Testis (tissue), 3 donors: ENCODE results near the gene ZNF236. TPM values are rescaled to one million over a fixed set of nuclear protein-coding genes. Genes with fewer than 3 reads are reported as not detected.
"Not testable (repeated sequence)": the region's sequence is repeated elsewhere in the genome, so short reads cannot be mapped to it uniquely, and the experiment has no call there.

ENCODE experiments used
- DNase-seq: peaks from one replicate; pipeline ENCODE4 v3.0.0-alpha.2; 2019
- H3K27ac ChIP-seq, 2 donors: fragments of 200-600 bp; sonication (generic); one replicate each; pipeline ENCODE4 v1.5.1; 2019
- H3K27me3 ChIP-seq: fragments of 200-600 bp; sonication (generic); one replicate; pipeline ENCODE4 v1.5.1; 2019
- H3K36me3 ChIP-seq: fragments of 200-600 bp; sonication (generic); one replicate; pipeline ENCODE4 v1.5.1; 2017; ENCODE audit warnings: low read depth; ENCODE audit errors: missing control alignments
- H3K4me1 ChIP-seq: fragments of 200-600 bp; sonication (generic); one replicate; pipeline ENCODE4 v1.5.1; 2019
- H3K4me3 ChIP-seq, 2 donors: fragments of 200-600 bp; sonication (generic); one replicate each; pipeline ENCODE4 v1.5.1; 2017 to 2019
- H3K9me3 ChIP-seq: fragments of 200-600 bp; sonication (generic); one replicate; pipeline ENCODE4 v1.5.1; 2017
- CTCF ChIP-seq, 3 experiments: fragments of 450-650 bp in 2 of 3; fragments of 200-600 bp in 1 of 3; sonication (generic) in 1 of 3; IDR thresholded peaks; one replicate each; pipeline ENCODE4 v1.5.1; 2016 to 2019; ENCODE audit warnings: antibody characterized with exemption in 3 of 3, mild to moderate bottlenecking in 2 of 3, moderate library complexity in 1 of 3
- POLR2A ChIP-seq: fragments of 450-650 bp; IDR thresholded peaks from one replicate; pipeline ENCODE4 v1.6.1; 2017; ENCODE audit warnings: antibody characterized with exemption, mild to moderate bottlenecking, moderate library complexity
- WGBS, 2 donors: methylation state at CpG; one replicate each; pipeline ENCODE4 v1.1.5; 2018; 5-methylcytosine and 5-hydroxymethylcytosine counted together
- intact Hi-C: fragments of 100-400 bp; cut with DNase I; formaldehyde crosslinking; loops from one replicate; pipeline ENCODE4 v1.15.1; 2023; ENCODE audit warnings: low total_unique reads
- polyA plus RNA-seq: library from polyadenylated mRNA; stranded (reverse); fragments of 350-450 nt; fragmentation: Illumina TruSeq; extraction: RNeasy Lipid Tissue Mini Kit (QIAGEN cat#74804); gene quantifications from one replicate; pipeline ENCODE4 v1.2.3, GENCODE V29; 2014; ENCODE audit warnings: low read depth, low replicate concordance; ENCODE audit not compliant: insufficient read depth
- total RNA-seq, 2 donors: library from RNA; depleted of rRNA; stranded (reverse); fragments of >200 nt; gene quantifications; one replicate each; pipeline ENCODE4 v1.2.3, GENCODE V29; 2016

The ZNF236 gene
- total and polyA plus RNA-seq, 3 donors from 2014 or later, result 19.5 to 58.2 (median 53.9) TPM

- intact Hi-C loops, result no loop called here
- Histone ChIP-seq H3K27ac (no peak overlapping the region), H3K9me3 (no peaks in the 10 kb centered on the region), H3K4me3 (no peak overlapping the region), H3K4me1 (no peaks in the 10 kb centered on the region), H3K27me3 (no peaks in the 10 kb centered on the region), H3K36me3 (no peaks in the 10 kb centered on the region)
- TF ChIP-seq CTCF (IDR thresholded peaks at IDR 0.05) (no peak), POLR2A (no peak)
- WGBS, 2 donors, result 90 to 93% methylated on average over 1 of the region's 1 CpG
- no peak for DNase-seq
Measured at GRCh38 chr18:76937597-76937996, 115.2 kb downstream of the ZNF236 start.

DNA sequence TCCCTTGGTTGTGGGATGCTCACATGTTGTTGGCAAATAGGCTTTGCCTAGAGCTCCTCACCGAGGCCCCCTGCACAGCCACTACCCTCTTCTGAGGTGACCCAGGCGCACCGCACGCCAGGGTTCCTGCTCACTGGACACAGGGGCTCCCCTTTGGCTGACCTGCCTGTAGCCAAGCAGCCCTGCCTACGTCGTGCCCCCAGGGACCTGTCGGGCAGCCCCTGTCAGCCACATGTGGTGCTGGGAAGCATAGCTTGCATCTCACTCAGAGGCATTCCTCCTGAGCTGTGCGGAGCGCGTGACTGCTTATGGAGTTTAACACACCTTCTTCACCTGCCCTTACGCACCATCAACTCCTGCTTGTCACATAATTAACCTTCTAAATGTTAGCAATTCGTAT lies 116.3 kb downstream of the ZNF236 start:
- no peak for DNase-seq
- WGBS, 2 donors, result 94 to 96% methylated on average over 12 of the region's 12 CpGs
- no peak overlapping the region for H3K4me3 ChIP-seq
- no peaks in the 10 kb centered on the region for H3K9me3 ChIP-seq
- TF ChIP-seq CTCF (IDR thresholded peaks at IDR 0.05), result no peak
- TF ChIP-seq POLR2A, result no peak
- H3K27ac ChIP-seq, result no peak overlapping the region
- H3K27me3 ChIP-seq, result no peaks in the 10 kb centered on the region
- H3K36me3 ChIP-seq, result no peaks in the 10 kb centered on the region
- intact Hi-C loops, result no loop called here
- H3K4me1 ChIP-seq, result no peaks in the 10 kb centered on the region

GRCh38 chr18:76941284-76941683 lies 118.9 kb downstream of the ZNF236 start:
- WGBS, 2 donors, result 94 to 95% methylated on average over 9 of the region's 9 CpGs
- H3K36me3 ChIP-seq, result no peaks in the 10 kb centered on the region
- intact Hi-C loops, result no loop called here

GRCh38 chr18:76943542-76944339 lies 121.4 kb downstream of the ZNF236 start:
- no peaks in the 10 kb centered on the region for H3K27me3 ChIP-seq
- H3K36me3 ChIP-seq, result no peaks in the 10 kb centered on the region
- 82 to 88% methylated on average over 6 of the region's 6 CpGs for WGBS, 2 donors
- no peak overlapping the region for H3K4me3 ChIP-seq
- no peak overlapping the region for H3K27ac ChIP-seq
- TF ChIP-seq POLR2A, result no peak
- no peak for TF ChIP-seq CTCF (IDR thresholded peaks at IDR 0.05)
- intact Hi-C loops, result no loop called here
- no peak for DNase-seq
- H3K4me1 ChIP-seq, result no peaks in the 10 kb centered on the region
- no peaks in the 10 kb centered on the region for H3K9me3 ChIP-seq

More at GRCh38 chr18:76941284-76941683, 118.9 kb downstream of the ZNF236 start:
- no peak for TF ChIP-seq CTCF (IDR thresholded peaks at IDR 0.05)
- no peak for TF ChIP-seq POLR2A
- Histone ChIP-seq H3K4me3 (no peak overlapping the region), H3K27ac (no peak overlapping the region), H3K9me3 (no peaks in the 10 kb centered on the region), H3K27me3 (no peaks in the 10 kb centered on the region), H3K4me1 (no peaks in the 10 kb centered on the region)
- DNase-seq, result no peak

DNA sequence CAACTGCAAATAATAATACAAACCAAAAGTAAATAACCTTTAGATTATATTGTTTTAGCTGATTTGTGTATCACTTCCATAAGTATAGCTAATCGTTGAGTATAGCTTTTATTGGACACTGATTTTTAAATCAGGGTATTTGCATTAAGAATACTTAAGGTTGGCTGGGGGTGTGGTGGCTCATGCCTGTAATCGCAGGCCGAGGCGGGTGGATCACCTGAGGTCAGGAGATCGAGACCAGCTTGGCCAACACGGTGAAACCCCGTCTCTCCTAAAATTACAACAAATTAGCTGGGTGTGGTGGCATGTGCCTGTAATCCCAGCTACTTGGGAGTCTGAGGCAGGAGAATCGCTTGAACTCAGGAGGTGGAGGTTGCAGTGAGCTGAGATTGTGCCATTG lies 122.0 kb downstream of the ZNF236 start:
- H3K4me3 ChIP-seq, H3K9me3 ChIP-seq, H3K36me3 ChIP-seq, H3K27me3 ChIP-seq, DNase-seq, intact Hi-C loops, H3K4me1 ChIP-seq, H3K27ac ChIP-seq: not testable (repeated sequence)
- WGBS, 2 donors, result 94 to 98% methylated on average over 8 of the region's 8 CpGs
